GM23338 (cell line): ENCODE data around the gene ITIH2. TPM values are rescaled to one million over a fixed set of nuclear protein-coding genes. Genes with fewer than 3 reads are reported as not detected.

ENCODE experiments used
- ATAC-seq: fragments of 200-7000 bp; cut with Tn5 transposase; 3 replicates; pipeline ENCODE4 v1.9.1; 2020
- DNase-seq: peaks from one replicate; pipeline ENCODE4 v3.0.0-alpha.2; 2015; ENCODE audit warnings: low spot score
- H2AFZ ChIP-seq: fragments of 200-600 bp; sonication (generic); 2 replicates; pipeline ENCODE4 v1.8.0; 2016; ENCODE audit warnings: antibody characterized with exemption, mild to moderate bottlenecking, moderate library complexity
- H3F3A ChIP-seq: fragments of 200-600 bp; sonication (generic); replicated peaks from 2 replicates; pipeline ENCODE4 v1.8.0; 2017; ENCODE audit warnings: antibody characterized with exemption, mixed run types, low read depth
- H3K27ac ChIP-seq: fragments of 200-600 bp; sonication (generic); 2 replicates; pipeline ENCODE4 v1.6.1; 2016; ENCODE audit warnings: low read depth
- H3K27me3 ChIP-seq: fragments of 200-600 bp; sonication (generic); 2 replicates; pipeline ENCODE4 v1.8.0; 2016; ENCODE audit warnings: mild to moderate bottlenecking, mixed run types, moderate library complexity; ENCODE audit not compliant: insufficient read depth
- H3K36me3 ChIP-seq: fragments of 200-600 bp; sonication (generic); 2 replicates; pipeline ENCODE4 v1.8.0; 2016; ENCODE audit warnings: mild to moderate bottlenecking; ENCODE audit not compliant: insufficient read depth
- H3K4me1 ChIP-seq: fragments of 200-600 bp; sonication (generic); 2 replicates; pipeline ENCODE4 v1.8.0; 2016; ENCODE audit warnings: mild to moderate bottlenecking, moderate library complexity; ENCODE audit not compliant: insufficient read depth
- H3K4me2 ChIP-seq: fragments of 200-600 bp; sonication (generic); 2 replicates; pipeline ENCODE4 v1.7.1; 2017; ENCODE audit warnings: mixed run types
- H3K4me3 ChIP-seq: fragments of 200-600 bp; sonication (generic); 2 replicates; pipeline ENCODE4 v1.6.1; 2016; ENCODE audit warnings: mixed run types
- H3K79me2 ChIP-seq: fragments of 200-600 bp; sonication (generic); replicated peaks from 2 replicates; pipeline ENCODE4 v1.8.0; 2017; ENCODE audit warnings: mild to moderate bottlenecking; ENCODE audit not compliant: insufficient read depth
- H3K9me2 ChIP-seq: fragments of 200-600 bp; sonication (generic); 2 replicates; pipeline ENCODE4 v1.8.0; 2017; ENCODE audit not compliant: insufficient read depth
- H4K20me1 ChIP-seq: fragments of 200-600 bp; sonication (generic); replicated peaks from 2 replicates; pipeline ENCODE4 v1.8.0; 2017; ENCODE audit warnings: mild to moderate bottlenecking; ENCODE audit not compliant: insufficient read depth
- H3K27ac Mint-ChIP-seq: 2 replicates; pipeline ENCODE4 v1.8.0; 2020; ENCODE audit warnings: inconsistent platforms, mild to moderate bottlenecking, moderate library complexity, mixed read lengths
- H3K27me3 Mint-ChIP-seq: 3 replicates; pipeline ENCODE4 v1.8.0; 2022; ENCODE audit warnings: low read depth, mild to moderate bottlenecking, moderate library complexity, mixed read lengths, inconsistent platforms; ENCODE audit not compliant: insufficient read depth, poor library complexity
- H3K36me3 Mint-ChIP-seq: 3 replicates; pipeline ENCODE4 v1.8.0; 2021; ENCODE audit warnings: low read depth, mild to moderate bottlenecking, inconsistent platforms, moderate library complexity, mixed read lengths
- H3K4me1 Mint-ChIP-seq: 3 replicates; pipeline ENCODE4 v1.8.0; 2020; ENCODE audit warnings: mild to moderate bottlenecking, inconsistent platforms, mixed read lengths
- H3K4me3 Mint-ChIP-seq: 3 replicates; pipeline ENCODE4 v1.8.0; 2021; ENCODE audit warnings: moderate library complexity, mild to moderate bottlenecking, inconsistent platforms, mixed read lengths
- H3K9me3 Mint-ChIP-seq: 3 replicates; pipeline ENCODE4 v1.8.0; 2020; ENCODE audit warnings: moderate library complexity, mild to moderate bottlenecking, inconsistent platforms, mixed read lengths
- EZH2 ChIP-seq: fragments of 200-600 bp; sonication (generic); IDR thresholded peaks from one replicate; pipeline ENCODE4 v1.8.0; 2017; ENCODE audit warnings: antibody characterized with exemption, mild to moderate bottlenecking, low read depth; ENCODE audit not compliant: unreplicated experiment
- EZH2phosphoT487 ChIP-seq: fragments of 200-600 bp; sonication (generic); IDR thresholded peaks from one replicate; pipeline ENCODE4 v1.8.1; 2018; ENCODE audit warnings: antibody characterized with exemption; ENCODE audit not compliant: unreplicated experiment
- JUNB ChIP-seq: IDR thresholded peaks from one replicate; pipeline ENCODE4 v1.6.1; 2016; ENCODE audit warnings: antibody characterized with exemption; ENCODE audit not compliant: unreplicated experiment
- NANOG ChIP-seq: IDR thresholded peaks from 2 replicates; pipeline ENCODE4 v1.6.1; 2016; ENCODE audit warnings: antibody characterized with exemption, borderline replicate concordance
- POLR2AphosphoS5 ChIP-seq: IDR thresholded peaks from 2 replicates; pipeline ENCODE4 v1.6.1; 2016; ENCODE audit warnings: antibody characterized with exemption, low read depth
- STAT1 ChIP-seq: IDR thresholded peaks from one replicate; pipeline ENCODE4 v1.6.1; 2016; ENCODE audit warnings: antibody characterized with exemption; ENCODE audit not compliant: unreplicated experiment
- ZNF114 ChIP-seq: fragments of 250-450 bp; sonication (Bioruptor Pico); IDR thresholded peaks from 2 replicates; pipeline ENCODE4 v1.5.0; 2020; ENCODE audit warnings: mild to moderate bottlenecking, moderate library complexity
- ZNF331 ChIP-seq: fragments of 250-450 bp; sonication (Bioruptor Pico); IDR thresholded peaks from 2 replicates; pipeline ENCODE4 v1.5.0; 2020; ENCODE audit warnings: low read depth, mild to moderate bottlenecking, moderate library complexity
- polyA plus RNA-seq: library from polyadenylated mRNA; unstranded; fragments of >200 nt; fragmentation: Nextera tagmentation; extraction: Ambion mirVana; gene quantifications from 2 replicates; pipeline ENCODE4 v1.2.1, GENCODE V29; 2016
- total RNA-seq: library from RNA; depleted of rRNA; stranded (reverse); fragments of >200 nt; shearing (Covaris generic); gene quantifications from 2 replicates; pipeline ENCODE4 v1.2.3, GENCODE V29; 2014
- TF ChIP-seq, protein P1 (sequence below): fragments of 250-450 bp; sonication (Bioruptor Pico); IDR thresholded peaks from 2 replicates; pipeline ENCODE4 v1.5.0; 2020; ENCODE audit warnings: mild to moderate bottlenecking, moderate library complexity
- TF ChIP-seq, protein P2 (sequence below): IDR thresholded peaks from one replicate; pipeline ENCODE4 v1.6.1; 2018; ENCODE audit warnings: antibody characterized with exemption; ENCODE audit not compliant: unreplicated experiment
- TF ChIP-seq, protein P3 (sequence below): IDR thresholded peaks from 2 replicates; pipeline ENCODE4 v1.6.1; 2016; ENCODE audit warnings: antibody characterized with exemption

ITIH2 gene
- total and polyA plus RNA-seq, 2 experiments from 2014 or later = 0.10 TPM; not detected in 1

DNA sequence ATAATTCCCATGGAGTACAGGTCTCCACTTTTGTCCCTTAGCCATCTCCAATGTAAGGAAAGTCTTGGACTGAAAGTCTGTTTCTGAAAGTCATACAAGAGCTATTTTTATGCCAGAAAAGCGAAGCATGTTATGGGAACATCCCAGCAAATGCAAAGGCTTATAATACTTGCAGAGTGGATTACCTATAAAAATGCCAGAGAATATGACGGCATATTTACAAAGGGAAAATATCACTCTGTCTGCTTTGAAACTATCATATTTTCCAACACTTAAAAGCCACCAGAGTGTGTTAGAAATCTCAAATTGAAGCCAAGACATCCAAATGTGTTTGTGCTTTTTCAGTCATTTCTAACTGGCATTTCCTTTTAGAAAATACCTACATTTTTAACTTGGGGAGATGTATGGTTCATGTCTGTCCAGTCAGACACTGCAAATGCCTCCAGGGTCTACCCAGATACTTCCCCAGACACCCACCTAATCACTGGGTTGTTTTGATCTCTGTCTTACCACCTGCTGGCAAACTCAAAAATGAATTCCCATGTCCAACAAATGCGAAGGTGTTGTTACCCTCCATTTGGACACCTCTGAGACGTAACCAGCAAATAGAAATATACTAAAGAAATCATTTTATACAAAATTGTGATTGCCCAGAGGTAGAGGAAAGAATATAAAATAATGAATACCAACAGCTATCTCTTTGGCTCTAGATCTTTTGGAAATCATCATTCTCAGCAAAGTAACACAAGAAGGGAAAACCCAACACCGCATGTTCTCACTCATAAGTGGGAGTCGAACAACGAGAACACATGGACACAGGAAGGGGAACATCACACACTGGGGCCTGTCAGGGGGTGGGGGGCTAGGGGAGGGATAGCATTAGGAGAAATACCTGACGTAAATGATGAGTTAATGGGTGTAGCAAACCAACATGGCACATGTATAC lies 1.2 kb downstream of the ITIH2 start:
- Mint-ChIP-seq H3K4me3 (no peak overlapping the region), H3K27ac (no peak overlapping the region), H3K9me3 (no peaks in the 10 kb centered on the region), H3K4me1 (peaks cover 10% of the 10 kb centered on the region), H3K36me3 (no peaks in the 10 kb centered on the region), H3K27me3 (peaks cover 2% of the 10 kb centered on the region)
- Histone ChIP-seq H2AFZ (no peak overlapping the region), H3K36me3 (no peaks in the 10 kb centered on the region), H3K79me2 (no peaks in the 10 kb centered on the region), H3K4me3 (no peak overlapping the region), H3K27me3 (no peaks in the 10 kb centered on the region), H3F3A (no peaks in the 10 kb centered on the region), H3K4me2 (no peak overlapping the region), H4K20me1 (no peaks in the 10 kb centered on the region), H3K27ac (no peak overlapping the region), H3K9me2 (no peaks in the 10 kb centered on the region), H3K4me1 (no peaks in the 10 kb centered on the region; the same call in 1 of the 2 replicates)
- no peak for TF ChIP-seq ZNF331 (CRISPR knock-in tag)
- ATAC-seq = no peak
- DNase-seq = no peak

DNA sequence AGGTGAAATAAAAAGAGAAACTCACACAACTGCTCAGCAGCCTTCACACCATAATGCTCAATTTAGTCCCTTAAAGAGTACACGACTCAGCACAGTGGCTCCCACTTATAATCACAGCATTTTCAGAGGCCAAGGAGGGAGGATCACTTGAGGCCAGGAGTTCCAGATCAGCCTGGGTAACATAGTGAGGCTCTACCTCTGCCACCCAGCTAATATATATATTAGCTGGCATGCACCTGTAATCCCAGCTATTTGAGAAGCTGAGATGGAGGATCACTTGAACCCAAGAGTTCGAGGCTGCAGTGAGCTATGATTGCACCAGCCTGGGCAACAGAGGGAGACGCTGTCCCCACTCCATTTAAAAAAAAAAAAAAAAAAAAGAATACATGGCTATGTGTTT lies 2.2 kb downstream of the ITIH2 start:
- H3K4me1 Mint-ChIP-seq = peaks cover 10% of the 10 kb centered on the region
- Histone ChIP-seq H3K79me2 (no peaks in the 10 kb centered on the region), H2AFZ (no peak overlapping the region), H3K27ac (no peak overlapping the region), H4K20me1 (no peaks in the 10 kb centered on the region), H3K9me2 (no peaks in the 10 kb centered on the region), H3K4me2 (no peak overlapping the region), H3K4me1 (no peaks in the 10 kb centered on the region; the same call in 1 of the 2 replicates), H3K36me3 (no peaks in the 10 kb centered on the region), H3K27me3 (no peaks in the 10 kb centered on the region), H3F3A (no peaks in the 10 kb centered on the region), H3K4me3 (no peak overlapping the region)
- no peaks in the 10 kb centered on the region for H3K36me3 Mint-ChIP-seq
- ATAC-seq = no peak
- no peak overlapping the region for H3K4me3 Mint-ChIP-seq
- no peak for DNase-seq
- no peaks in the 10 kb centered on the region for H3K27me3 Mint-ChIP-seq
- no peaks in the 10 kb centered on the region for H3K9me3 Mint-ChIP-seq
- H3K27ac Mint-ChIP-seq = no peak overlapping the region
- TF ChIP-seq ZNF114 (CRISPR knock-in tag) = no peak
- TF ChIP-seq JUNB = no peak
- TF ChIP-seq, protein P1, sequence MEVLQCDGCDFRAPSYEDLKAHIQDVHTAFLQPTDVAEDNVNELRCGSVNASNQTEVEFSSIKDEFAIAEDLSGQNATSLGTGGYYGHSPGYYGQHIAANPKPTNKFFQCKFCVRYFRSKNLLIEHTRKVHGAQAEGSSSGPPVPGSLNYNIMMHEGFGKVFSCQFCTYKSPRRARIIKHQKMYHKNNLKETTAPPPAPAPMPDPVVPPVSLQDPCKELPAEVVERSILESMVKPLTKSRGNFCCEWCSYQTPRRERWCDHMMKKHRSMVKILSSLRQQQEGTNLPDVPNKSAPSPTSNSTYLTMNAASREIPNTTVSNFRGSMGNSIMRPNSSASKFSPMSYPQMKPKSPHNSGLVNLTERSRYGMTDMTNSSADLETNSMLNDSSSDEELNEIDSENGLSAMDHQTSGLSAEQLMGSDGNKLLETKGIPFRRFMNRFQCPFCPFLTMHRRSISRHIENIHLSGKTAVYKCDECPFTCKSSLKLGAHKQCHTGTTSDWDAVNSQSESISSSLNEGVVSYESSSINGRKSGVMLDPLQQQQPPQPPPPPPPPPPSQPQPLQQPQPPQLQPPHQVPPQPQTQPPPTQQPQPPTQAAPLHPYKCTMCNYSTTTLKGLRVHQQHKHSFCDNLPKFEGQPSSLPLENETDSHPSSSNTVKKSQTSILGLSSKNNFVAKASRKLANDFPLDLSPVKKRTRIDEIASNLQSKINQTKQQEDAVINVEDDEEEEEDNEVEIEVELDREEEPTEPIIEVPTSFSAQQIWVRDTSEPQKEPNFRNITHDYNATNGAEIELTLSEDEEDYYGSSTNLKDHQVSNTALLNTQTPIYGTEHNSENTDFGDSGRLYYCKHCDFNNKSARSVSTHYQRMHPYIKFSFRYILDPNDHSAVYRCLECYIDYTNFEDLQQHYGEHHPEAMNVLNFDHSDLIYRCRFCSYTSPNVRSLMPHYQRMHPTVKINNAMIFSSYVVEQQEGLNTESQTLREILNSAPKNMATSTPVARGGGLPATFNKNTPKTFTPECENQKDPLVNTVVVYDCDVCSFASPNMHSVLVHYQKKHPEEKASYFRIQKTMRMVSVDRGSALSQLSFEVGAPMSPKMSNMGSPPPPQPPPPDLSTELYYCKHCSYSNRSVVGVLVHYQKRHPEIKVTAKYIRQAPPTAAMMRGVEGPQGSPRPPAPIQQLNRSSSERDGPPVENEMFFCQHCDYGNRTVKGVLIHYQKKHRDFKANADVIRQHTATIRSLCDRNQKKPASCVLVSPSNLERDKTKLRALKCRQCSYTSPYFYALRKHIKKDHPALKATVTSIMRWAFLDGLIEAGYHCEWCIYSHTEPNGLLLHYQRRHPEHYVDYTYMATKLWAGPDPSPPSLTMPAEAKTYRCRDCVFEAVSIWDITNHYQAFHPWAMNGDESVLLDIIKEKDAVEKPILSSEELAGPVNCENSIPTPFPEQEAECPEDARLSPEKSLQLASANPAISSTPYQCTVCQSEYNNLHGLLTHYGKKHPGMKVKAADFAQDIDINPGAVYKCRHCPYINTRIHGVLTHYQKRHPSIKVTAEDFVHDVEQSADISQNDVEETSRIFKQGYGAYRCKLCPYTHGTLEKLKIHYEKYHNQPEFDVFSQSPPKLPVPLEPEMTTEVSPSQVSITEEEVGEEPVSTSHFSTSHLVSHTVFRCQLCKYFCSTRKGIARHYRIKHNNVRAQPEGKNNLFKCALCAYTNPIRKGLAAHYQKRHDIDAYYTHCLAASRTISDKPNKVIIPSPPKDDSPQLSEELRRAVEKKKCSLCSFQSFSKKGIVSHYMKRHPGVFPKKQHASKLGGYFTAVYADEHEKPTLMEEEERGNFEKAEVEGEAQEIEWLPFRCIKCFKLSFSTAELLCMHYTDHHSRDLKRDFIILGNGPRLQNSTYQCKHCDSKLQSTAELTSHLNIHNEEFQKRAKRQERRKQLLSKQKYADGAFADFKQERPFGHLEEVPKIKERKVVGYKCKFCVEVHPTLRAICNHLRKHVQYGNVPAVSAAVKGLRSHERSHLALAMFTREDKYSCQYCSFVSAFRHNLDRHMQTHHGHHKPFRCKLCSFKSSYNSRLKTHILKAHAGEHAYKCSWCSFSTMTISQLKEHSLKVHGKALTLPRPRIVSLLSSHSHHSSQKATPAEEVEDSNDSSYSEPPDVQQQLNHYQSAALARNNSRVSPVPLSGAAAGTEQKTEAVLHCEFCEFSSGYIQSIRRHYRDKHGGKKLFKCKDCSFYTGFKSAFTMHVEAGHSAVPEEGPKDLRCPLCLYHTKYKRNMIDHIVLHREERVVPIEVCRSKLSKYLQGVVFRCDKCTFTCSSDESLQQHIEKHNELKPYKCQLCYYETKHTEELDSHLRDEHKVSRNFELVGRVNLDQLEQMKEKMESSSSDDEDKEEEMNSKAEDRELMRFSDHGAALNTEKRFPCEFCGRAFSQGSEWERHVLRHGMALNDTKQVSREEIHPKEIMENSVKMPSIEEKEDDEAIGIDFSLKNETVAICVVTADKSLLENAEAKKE (CRISPR knock-in tag) = no peak
- no peak for TF ChIP-seq EZH2phosphoT487
- no peak for TF ChIP-seq STAT1
- TF ChIP-seq NANOG = no peak
- TF ChIP-seq, protein P2, sequence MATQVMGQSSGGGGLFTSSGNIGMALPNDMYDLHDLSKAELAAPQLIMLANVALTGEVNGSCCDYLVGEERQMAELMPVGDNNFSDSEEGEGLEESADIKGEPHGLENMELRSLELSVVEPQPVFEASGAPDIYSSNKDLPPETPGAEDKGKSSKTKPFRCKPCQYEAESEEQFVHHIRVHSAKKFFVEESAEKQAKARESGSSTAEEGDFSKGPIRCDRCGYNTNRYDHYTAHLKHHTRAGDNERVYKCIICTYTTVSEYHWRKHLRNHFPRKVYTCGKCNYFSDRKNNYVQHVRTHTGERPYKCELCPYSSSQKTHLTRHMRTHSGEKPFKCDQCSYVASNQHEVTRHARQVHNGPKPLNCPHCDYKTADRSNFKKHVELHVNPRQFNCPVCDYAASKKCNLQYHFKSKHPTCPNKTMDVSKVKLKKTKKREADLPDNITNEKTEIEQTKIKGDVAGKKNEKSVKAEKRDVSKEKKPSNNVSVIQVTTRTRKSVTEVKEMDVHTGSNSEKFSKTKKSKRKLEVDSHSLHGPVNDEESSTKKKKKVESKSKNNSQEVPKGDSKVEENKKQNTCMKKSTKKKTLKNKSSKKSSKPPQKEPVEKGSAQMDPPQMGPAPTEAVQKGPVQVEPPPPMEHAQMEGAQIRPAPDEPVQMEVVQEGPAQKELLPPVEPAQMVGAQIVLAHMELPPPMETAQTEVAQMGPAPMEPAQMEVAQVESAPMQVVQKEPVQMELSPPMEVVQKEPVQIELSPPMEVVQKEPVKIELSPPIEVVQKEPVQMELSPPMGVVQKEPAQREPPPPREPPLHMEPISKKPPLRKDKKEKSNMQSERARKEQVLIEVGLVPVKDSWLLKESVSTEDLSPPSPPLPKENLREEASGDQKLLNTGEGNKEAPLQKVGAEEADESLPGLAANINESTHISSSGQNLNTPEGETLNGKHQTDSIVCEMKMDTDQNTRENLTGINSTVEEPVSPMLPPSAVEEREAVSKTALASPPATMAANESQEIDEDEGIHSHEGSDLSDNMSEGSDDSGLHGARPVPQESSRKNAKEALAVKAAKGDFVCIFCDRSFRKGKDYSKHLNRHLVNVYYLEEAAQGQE = no peak
- TF ChIP-seq EZH2 = no peak
- TF ChIP-seq, protein P3, sequence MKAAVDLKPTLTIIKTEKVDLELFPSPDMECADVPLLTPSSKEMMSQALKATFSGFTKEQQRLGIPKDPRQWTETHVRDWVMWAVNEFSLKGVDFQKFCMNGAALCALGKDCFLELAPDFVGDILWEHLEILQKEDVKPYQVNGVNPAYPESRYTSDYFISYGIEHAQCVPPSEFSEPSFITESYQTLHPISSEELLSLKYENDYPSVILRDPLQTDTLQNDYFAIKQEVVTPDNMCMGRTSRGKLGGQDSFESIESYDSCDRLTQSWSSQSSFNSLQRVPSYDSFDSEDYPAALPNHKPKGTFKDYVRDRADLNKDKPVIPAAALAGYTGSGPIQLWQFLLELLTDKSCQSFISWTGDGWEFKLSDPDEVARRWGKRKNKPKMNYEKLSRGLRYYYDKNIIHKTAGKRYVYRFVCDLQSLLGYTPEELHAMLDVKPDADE = no peak
- TF ChIP-seq POLR2AphosphoS5 = no peak
